HL-60 (cell line): ENCODE data around the gene SNRPB2.

Source experiments
- CTCF ChIP-seq: IDR thresholded peaks from one replicate; pipeline ENCODE4 v1.5.1; 2011; ENCODE audit warnings: low read length, control low read depth, inconsistent platforms; ENCODE audit not compliant: insufficient read depth
- GABPA ChIP-seq: IDR thresholded peaks from 2 replicates; pipeline ENCODE4 v1.6.1; 2012; ENCODE audit warnings: low read depth
- POLR2AphosphoS5 ChIP-seq: IDR thresholded peaks from 2 replicates; pipeline ENCODE4 v1.6.1; 2012; ENCODE audit warnings: low read depth
- REST ChIP-seq: IDR thresholded peaks from 2 replicates; pipeline ENCODE4 v1.6.1; 2012; ENCODE audit warnings: low read depth; ENCODE audit not compliant: insufficient replicate concordance

GRCh38 chr20:16777126-16777525 is 47.3 kb downstream of the SNRPB2 start:
- no peak for TF ChIP-seq CTCF
- no peak for TF ChIP-seq POLR2AphosphoS5
- TF ChIP-seq REST, result no peak
- TF ChIP-seq GABPA, result no peak
